ENCODE measurements around the gene ZBTB8OS.
"Not testable (repeated sequence)": the region's sequence is repeated elsewhere in the genome, so short reads cannot be mapped to it uniquely, and the experiment has no call there.

Gene ZBTB8OS

GRCh38 chr1:32684167-32684811, 33.9 kb upstream of the ZBTB8OS start:
- TF ChIP-seq, protein P1, sequence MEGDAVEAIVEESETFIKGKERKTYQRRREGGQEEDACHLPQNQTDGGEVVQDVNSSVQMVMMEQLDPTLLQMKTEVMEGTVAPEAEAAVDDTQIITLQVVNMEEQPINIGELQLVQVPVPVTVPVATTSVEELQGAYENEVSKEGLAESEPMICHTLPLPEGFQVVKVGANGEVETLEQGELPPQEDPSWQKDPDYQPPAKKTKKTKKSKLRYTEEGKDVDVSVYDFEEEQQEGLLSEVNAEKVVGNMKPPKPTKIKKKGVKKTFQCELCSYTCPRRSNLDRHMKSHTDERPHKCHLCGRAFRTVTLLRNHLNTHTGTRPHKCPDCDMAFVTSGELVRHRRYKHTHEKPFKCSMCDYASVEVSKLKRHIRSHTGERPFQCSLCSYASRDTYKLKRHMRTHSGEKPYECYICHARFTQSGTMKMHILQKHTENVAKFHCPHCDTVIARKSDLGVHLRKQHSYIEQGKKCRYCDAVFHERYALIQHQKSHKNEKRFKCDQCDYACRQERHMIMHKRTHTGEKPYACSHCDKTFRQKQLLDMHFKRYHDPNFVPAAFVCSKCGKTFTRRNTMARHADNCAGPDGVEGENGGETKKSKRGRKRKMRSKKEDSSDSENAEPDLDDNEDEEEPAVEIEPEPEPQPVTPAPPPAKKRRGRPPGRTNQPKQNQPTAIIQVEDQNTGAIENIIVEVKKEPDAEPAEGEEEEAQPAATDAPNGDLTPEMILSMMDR (IDR thresholded peaks at IDR 0.05; ENCODE audit: low read depth, low read length) = no peak
- DNase-seq (ENCODE audit: extremely low read depth, low read depth) = peak; percentile 50

- no peak for DNase-seq (ENCODE audit: extremely low read depth, low read depth)
- TF ChIP-seq, protein P1 (IDR thresholded peaks at IDR 0.05; ENCODE audit: low read depth, low read length) = no peak
Observed at GRCh38 chr1:32683397-32683796, 33.0 kb upstream of the ZBTB8OS start.

DNA sequence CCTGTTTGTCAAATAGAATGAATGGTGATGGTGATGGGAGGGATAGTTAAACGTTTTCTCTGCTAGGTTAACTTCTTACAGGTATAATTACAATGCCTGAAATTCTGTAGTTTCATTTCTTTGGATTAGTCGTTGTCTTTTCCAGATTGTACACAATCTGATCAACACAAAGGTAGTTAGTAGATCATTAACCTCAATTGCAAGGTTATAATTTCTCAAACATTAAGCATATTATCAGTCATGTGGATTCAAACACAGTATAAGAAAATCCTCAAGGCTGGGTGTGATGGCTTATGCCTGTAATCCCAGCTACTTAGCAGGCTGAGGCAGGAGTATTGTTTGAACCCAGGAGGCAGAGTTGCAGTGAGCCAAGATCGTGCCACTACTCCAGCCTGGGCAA, 31.6 kb upstream of the ZBTB8OS start:
- no peak for DNase-seq (ENCODE audit: extremely low read depth, low read depth)
- TF ChIP-seq, protein P1 (IDR thresholded peaks at IDR 0.05; ENCODE audit: low read depth, low read length) = no peak

DNA sequence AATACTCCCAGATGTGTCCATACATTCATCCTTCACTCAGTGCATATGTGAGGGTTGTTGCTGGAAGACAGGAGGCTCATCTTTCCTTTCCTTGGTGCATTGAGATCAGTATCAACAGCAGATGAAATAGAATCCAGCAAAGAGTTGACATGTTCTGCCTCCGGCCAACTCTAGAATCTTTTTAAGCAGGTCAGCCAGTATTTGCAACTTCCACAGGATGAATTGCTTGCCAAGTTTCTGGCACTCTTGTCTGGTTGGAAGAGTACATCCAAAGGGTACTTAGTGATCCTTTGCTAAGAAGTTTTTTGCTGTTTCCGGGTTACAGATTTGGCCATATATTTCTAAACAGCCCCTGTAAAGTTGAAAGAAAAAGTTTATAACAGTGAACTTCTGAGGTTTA, 31.2 kb upstream of the ZBTB8OS start:
- TF ChIP-seq, protein P1 (IDR thresholded peaks at IDR 0.05; ENCODE audit: low read depth, low read length) = no peak
- DNase-seq (ENCODE audit: extremely low read depth, low read depth) = no peak

DNA sequence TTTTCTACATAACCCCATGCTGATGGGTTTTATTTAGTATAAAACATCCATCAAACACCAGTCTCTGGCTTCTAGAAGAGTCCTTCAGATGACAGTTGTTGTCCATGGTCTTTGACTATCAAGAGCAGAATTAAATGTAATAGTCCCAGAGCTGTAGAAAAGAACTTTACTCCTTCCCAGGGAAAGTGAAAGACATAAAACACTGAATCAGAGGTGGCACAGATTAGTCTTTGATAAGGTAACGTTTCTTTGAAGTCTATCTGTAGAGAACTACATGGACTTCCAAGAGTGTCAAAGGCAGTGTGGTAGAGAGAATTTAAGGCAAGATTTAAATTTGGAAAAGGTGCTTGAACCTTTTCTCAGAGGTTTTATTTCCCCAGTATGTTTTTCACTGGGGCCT, 30.3 kb upstream of the ZBTB8OS start:
- TF ChIP-seq, protein P1 (IDR thresholded peaks at IDR 0.05; ENCODE audit: low read depth, low read length) = no peak
- DNase-seq (ENCODE audit: extremely low read depth, low read depth) = no peak

- not testable (repeated sequence) for DNase-seq (ENCODE audit: extremely low read depth, low read depth)
Observed at GRCh38 chr1:32679993-32680392, 29.6 kb upstream of the ZBTB8OS start.

GRCh38 chr1:32676945-32677344, 26.6 kb upstream of the ZBTB8OS start:
- DNase-seq (ENCODE audit: extremely low read depth, low read depth) = no peak
- TF ChIP-seq, protein P1 (IDR thresholded peaks at IDR 0.05; ENCODE audit: low read depth, low read length) = no peak

- DNase-seq (ENCODE audit: extremely low read depth, low read depth) = not testable (repeated sequence)
Observed at GRCh38 chr1:32668716-32669115, 18.4 kb upstream of the ZBTB8OS start.
